ENCODE data around the gene HS3ST3A1.

- TF ChIP-seq CTCF (IDR thresholded peaks at IDR 0.05 in 2 of 3, conservative IDR thresholded peaks at IDR 0.05 in 1 of 3; ENCODE audit: borderline replicate concordance in 1 of 3, insufficient read depth in 1 of 3, low read depth in 2 of 3, low read length in 2 of 3) (no peak), ZNF274 (IDR thresholded peaks at IDR 0.05; ENCODE audit: low read depth, low read length) (no peak), POLR2AphosphoS5 (IDR thresholded peaks at IDR 0.05; ENCODE audit: low read depth, low read length) (no peak), MAX (IDR thresholded peaks at IDR 0.05) (no peak), POLR2A (IDR thresholded peaks at IDR 0.05; ENCODE audit: borderline replicate concordance, extremely low read depth, insufficient read depth, insufficient read length) (no peak)
Observed at GRCh38 chr17:13572581-13572980, 29.1 kb downstream of the HS3ST3A1 start.
